ENCODE data around the gene SMIM9.

SMIM9 gene

DNA sequence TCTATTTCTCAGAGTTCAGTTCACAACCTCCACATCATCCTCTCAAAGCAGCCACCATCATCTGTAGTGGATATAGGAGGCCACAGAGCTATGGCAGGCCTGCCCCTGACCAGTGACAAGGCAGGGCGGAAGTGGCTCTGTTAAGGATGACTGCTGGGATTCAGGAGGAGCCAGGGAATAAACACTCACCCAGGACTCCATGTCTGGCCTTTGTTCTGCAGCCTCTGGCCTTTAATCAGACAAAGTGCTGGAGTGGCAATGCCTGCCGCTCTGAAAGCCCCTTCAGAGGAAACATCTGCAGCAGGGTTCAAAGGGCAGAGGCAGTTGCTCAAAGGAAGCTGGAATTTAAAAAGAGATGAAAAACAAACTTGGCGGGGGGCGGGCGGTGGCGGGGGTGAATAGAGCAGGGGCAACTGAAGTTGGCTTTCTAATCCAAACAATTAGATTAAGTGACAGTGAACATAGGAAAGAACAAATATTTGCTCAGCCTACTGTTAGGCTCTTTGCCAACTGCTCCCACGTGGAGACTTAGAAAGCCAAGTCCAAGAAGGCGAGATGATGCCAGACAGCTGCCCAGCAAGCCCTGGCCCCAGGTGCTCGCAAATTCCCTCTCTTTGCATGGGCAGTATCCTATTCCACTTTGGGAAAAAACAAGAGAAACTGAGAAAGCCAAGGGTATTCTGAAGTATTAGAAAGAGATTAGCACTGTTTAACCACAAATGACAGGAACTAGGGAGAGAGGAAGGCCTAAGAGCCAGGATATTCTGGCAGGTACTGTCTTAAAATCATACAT lies 34.7 kb downstream of the SMIM9 start:
- no peak overlapping the region for H3K9ac ChIP-seq (ENCODE audit: insufficient read length)
- DNase-seq (ENCODE audit: low read depth, low spot score), result no peak
- no peak overlapping the region for H3K4me3 ChIP-seq
- no peak for TF ChIP-seq POLR2AphosphoS5 (IDR thresholded peaks at IDR 0.05; ENCODE audit: borderline replicate concordance, low read depth, low read length)
- TF ChIP-seq FOXP2 (optimal IDR thresholded peaks at IDR 0.05; ENCODE audit: control extremely low read depth, extremely low read length, insufficient read depth), result no peak
- no peak for TF ChIP-seq EZH2 (IDR thresholded peaks at IDR 0.05)
- no peaks in the 10 kb centered on the region for H3K9me3 ChIP-seq (ENCODE audit: low read depth, low read length)
- H3K36me3 ChIP-seq (ENCODE audit: insufficient read depth, low read length), result no peaks in the 10 kb centered on the region
- no peak overlapping the region for H3K27ac ChIP-seq

DNA sequence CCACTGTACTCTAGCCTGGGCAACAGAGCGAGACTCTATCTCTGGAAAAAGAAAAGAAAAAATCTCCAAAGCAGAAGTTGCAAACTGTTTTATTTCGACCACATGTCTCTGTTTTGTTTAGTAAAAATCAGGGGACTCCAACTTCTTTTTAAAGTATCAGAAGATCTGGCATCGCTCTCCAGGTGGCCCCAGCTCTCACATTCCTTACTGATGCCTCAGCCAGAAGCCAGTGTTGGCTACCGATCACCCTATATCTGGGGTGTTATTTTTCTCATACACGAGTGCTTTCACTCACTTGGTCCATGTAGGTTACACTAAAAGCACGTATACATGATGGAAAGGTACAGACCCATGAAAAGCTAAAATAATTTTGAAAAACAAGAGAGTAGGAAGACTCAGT lies 37.5 kb downstream of the SMIM9 start:
- Histone ChIP-seq H3K9me3 (ENCODE audit: low read depth, low read length) (no peaks in the 10 kb centered on the region), H3K4me3 (no peak overlapping the region), H3K36me3 (ENCODE audit: insufficient read depth, low read length) (no peaks in the 10 kb centered on the region), H3K27ac (no peak overlapping the region), H3K9ac (ENCODE audit: insufficient read length) (no peak overlapping the region)
- no peak for TF ChIP-seq POLR2AphosphoS5 (IDR thresholded peaks at IDR 0.05; ENCODE audit: borderline replicate concordance, low read depth, low read length)
- TF ChIP-seq EZH2 (IDR thresholded peaks at IDR 0.05), result no peak
- no peak for TF ChIP-seq FOXP2 (optimal IDR thresholded peaks at IDR 0.05; ENCODE audit: control extremely low read depth, extremely low read length, insufficient read depth)
- no peak for DNase-seq (ENCODE audit: low read depth, low spot score)

DNA sequence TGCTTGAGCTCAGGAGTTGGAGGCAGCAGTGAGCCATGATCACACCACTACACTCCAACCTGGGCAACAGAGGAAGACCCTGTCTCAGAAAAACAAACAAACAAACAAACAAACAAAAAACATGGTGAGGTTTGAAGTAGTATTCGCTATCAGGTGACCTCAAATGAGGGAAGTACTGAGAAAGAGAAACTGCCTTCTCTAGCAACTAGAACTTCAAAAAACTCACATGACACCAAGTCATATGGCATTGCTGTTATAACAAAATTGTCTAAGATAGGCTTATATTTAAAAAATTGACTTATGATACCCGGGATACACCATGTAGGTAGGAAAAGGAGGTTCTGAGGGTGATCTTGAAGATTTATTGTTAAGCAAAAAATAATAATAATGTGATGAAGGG lies 39.4 kb downstream of the SMIM9 start:
- H3K9me3 ChIP-seq (ENCODE audit: low read depth, low read length), result no peaks in the 10 kb centered on the region

DNA sequence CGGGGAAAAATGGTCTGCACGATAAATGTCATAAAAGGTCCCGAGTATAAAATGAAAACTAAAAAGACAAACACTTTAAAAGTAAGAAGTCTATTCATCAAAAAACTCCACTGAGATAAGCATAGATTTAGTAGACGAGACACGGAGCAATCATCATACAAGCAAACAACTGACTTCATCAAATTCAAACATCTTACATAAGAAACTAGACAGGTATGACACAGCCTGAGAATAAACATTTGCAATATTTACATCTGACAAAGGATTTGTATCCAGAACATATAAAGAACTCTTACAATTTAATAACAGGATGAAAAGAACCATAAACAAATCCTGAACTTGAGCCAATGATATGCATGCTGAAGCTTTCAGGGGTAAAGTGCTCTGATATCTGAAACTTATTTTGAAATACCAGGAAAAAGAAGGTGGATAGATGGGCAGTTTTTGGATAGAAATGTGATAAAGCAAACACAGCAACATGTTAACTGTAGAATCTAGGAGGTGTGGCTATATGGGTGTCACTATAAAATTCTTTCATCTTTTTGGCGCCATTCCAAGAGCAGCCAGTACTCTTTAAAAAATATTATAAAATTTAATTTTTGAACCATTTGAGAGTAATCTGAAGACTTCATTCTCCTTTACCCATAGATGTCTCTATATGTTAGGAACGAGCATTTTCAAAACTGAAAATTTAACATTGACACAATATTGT lies 41.2 kb downstream of the SMIM9 start:
- H3K4me3 ChIP-seq, result no peak overlapping the region
- no peaks in the 10 kb centered on the region for H3K9me3 ChIP-seq (ENCODE audit: low read depth, low read length)
- no peak overlapping the region for H3K27ac ChIP-seq
- no peak overlapping the region for H3K9ac ChIP-seq (ENCODE audit: insufficient read length)
- DNase-seq (ENCODE audit: low read depth, low spot score), result no peak
- no peak for TF ChIP-seq EZH2 (IDR thresholded peaks at IDR 0.05)
- TF ChIP-seq FOXP2 (optimal IDR thresholded peaks at IDR 0.05; ENCODE audit: control extremely low read depth, extremely low read length, insufficient read depth), result no peak
- TF ChIP-seq POLR2AphosphoS5 (IDR thresholded peaks at IDR 0.05; ENCODE audit: borderline replicate concordance, low read depth, low read length), result no peak
- no peaks in the 10 kb centered on the region for H3K36me3 ChIP-seq (ENCODE audit: insufficient read depth, low read length)

More for the DNA sequence above, 39.4 kb downstream of the SMIM9 start:
- no peak for TF ChIP-seq FOXP2 (optimal IDR thresholded peaks at IDR 0.05; ENCODE audit: control extremely low read depth, extremely low read length, insufficient read depth)
- Histone ChIP-seq H3K36me3 (ENCODE audit: insufficient read depth, low read length) (no peaks in the 10 kb centered on the region), H3K9ac (ENCODE audit: insufficient read length) (no peak overlapping the region), H3K27ac (no peak overlapping the region), H3K4me3 (no peak overlapping the region)
- DNase-seq (ENCODE audit: low read depth, low spot score), result no peak

DNA sequence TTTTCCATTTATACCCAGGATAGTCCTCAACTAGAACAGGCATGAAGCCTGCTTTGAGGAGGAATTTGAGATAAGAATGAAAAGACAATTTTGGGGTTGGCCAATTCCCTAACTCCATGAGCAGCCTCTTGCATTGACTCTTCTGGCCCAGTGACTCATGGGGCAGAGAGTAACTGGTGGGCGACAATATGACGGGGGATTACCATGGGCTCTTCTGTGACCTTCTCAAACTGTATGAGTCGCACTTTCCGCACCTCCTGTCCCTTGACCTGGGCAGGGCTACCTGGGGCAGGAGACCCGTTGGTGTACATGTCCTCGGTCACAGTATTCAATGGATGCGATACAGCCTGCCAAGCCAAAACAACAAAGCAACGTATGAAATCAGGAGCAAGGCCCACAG lies 42.5 kb downstream of the SMIM9 start:
- DNase-seq (ENCODE audit: low read depth, low spot score), result no peak
- no peaks in the 10 kb centered on the region for H3K9me3 ChIP-seq (ENCODE audit: low read depth, low read length)
- TF ChIP-seq EZH2 (IDR thresholded peaks at IDR 0.05) (no peak), FOXP2 (optimal IDR thresholded peaks at IDR 0.05; ENCODE audit: control extremely low read depth, extremely low read length, insufficient read depth) (no peak), POLR2AphosphoS5 (IDR thresholded peaks at IDR 0.05; ENCODE audit: borderline replicate concordance, low read depth, low read length) (no peak)
- H3K36me3 ChIP-seq (ENCODE audit: insufficient read depth, low read length), result no peaks in the 10 kb centered on the region
- no peak overlapping the region for H3K4me3 ChIP-seq
- H3K27ac ChIP-seq, result no peak overlapping the region
- H3K9ac ChIP-seq (ENCODE audit: insufficient read length), result no peak overlapping the region

DNA sequence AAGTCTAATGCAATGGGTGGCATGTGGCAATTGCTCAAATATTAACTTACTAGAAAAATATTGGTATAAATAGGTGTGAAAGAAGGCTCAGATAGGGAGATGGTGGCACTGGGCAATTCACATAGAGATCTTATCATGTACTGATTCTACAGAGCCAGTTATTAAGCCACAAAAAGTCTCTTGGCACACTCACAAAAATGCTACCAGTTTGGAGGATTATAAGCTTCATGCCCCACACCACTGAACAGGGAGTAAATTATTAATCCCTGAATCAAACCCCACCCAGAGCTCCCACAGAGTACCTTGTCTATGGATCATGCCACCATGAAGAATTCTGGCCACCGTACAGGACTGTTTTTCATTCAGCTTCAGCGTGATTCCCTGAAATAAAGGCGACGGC lies 43.0 kb downstream of the SMIM9 start:
- Histone ChIP-seq H3K4me3 (no peak overlapping the region), H3K36me3 (ENCODE audit: insufficient read depth, low read length) (no peaks in the 10 kb centered on the region), H3K9ac (ENCODE audit: insufficient read length) (no peak overlapping the region), H3K9me3 (ENCODE audit: low read depth, low read length) (no peaks in the 10 kb centered on the region), H3K27ac (no peak overlapping the region)
- TF ChIP-seq EZH2 (IDR thresholded peaks at IDR 0.05), result no peak
- no peak for TF ChIP-seq POLR2AphosphoS5 (IDR thresholded peaks at IDR 0.05; ENCODE audit: borderline replicate concordance, low read depth, low read length)
- no peak for TF ChIP-seq FOXP2 (optimal IDR thresholded peaks at IDR 0.05; ENCODE audit: control extremely low read depth, extremely low read length, insufficient read depth)
- DNase-seq (ENCODE audit: low read depth, low spot score), result no peak

DNA sequence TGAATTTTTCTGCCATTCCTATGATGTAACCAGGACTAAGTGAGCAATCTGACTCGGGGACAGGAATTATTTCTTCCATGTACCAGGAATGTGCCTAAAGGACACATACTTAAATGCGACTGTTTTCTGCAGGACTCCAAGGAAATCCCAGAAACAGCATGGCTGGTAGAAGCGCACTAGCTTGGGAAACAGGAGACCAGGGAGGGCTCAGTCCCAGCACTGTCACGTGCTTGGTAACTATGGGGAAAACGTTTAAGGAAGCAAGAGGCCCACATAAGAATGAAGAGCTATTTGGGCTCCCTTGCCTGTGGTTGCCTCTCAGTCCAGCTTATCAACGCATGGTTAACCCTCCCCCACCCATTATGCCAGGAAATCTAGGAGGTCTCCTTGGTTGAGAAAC lies 48.7 kb downstream of the SMIM9 start:
- Histone ChIP-seq H3K9me3 (ENCODE audit: low read depth, low read length) (no peaks in the 10 kb centered on the region), H3K27ac (no peak overlapping the region), H3K4me3 (no peak overlapping the region), H3K9ac (ENCODE audit: insufficient read length) (no peak overlapping the region), H3K36me3 (ENCODE audit: insufficient read depth, low read length) (no peaks in the 10 kb centered on the region)
- TF ChIP-seq FOXP2 (optimal IDR thresholded peaks at IDR 0.05; ENCODE audit: control extremely low read depth, extremely low read length, insufficient read depth), result no peak
- TF ChIP-seq POLR2AphosphoS5 (IDR thresholded peaks at IDR 0.05; ENCODE audit: borderline replicate concordance, low read depth, low read length), result no peak
- TF ChIP-seq EZH2 (IDR thresholded peaks at IDR 0.05), result no peak
- no peak for DNase-seq (ENCODE audit: low read depth, low spot score)

DNA sequence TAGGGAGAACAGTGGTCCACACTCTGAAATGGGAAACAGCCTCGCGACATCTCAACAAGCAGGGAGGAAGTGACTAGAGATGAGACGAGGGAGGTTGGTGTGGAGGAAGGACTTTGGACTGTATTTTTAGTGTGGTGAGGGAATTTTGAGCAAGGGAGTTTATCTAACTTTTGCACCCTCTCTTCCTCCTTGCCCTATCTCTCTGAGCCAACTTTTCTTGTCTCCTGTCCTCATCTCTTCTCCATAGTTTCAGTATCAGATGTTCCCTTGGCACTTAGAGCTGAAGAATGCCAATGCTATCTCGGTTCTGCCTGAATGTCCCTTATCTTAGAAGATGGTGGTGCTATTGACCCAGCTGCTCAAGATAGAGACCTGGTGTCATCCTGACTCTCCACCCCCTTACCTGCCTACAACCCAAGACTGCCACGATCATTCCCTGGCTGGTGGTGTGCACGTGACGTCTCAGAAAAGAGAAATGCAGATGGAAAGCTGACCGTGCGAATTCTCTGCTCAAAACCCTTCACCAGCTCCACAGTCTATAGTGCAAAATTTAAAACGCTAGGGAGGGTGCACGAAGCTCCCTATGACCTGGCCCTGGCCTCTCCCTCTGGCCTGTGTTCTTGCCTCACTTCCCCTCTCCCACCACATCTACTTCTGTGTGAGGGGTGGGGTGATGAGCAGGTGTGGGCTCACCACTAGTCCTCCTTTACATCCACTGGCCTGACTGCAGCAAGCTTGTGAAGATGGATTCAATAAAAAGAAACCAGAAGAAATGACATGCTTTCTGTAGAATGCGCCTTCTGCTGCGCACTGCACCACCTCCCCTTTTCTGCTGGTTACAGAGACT lies 50.1 kb downstream of the SMIM9 start:
- DNase-seq (ENCODE audit: low read depth, low spot score), result no peak
- Histone ChIP-seq H3K9me3 (ENCODE audit: low read depth, low read length) (no peaks in the 10 kb centered on the region), H3K27ac (no peak overlapping the region), H3K9ac (ENCODE audit: insufficient read length) (no peak overlapping the region), H3K36me3 (ENCODE audit: insufficient read depth, low read length) (no peaks in the 10 kb centered on the region), H3K4me3 (no peak overlapping the region)
- TF ChIP-seq FOXP2 (optimal IDR thresholded peaks at IDR 0.05; ENCODE audit: control extremely low read depth, extremely low read length, insufficient read depth), result no peak
- TF ChIP-seq EZH2 (IDR thresholded peaks at IDR 0.05), result no peak
- no peak for TF ChIP-seq POLR2AphosphoS5 (IDR thresholded peaks at IDR 0.05; ENCODE audit: borderline replicate concordance, low read depth, low read length)

All from SK-N-MC (cell line).